ENCODE data around the gene PPP4R2. TPM values are rescaled to one million over a fixed set of nuclear protein-coding genes. Genes with fewer than 3 reads are reported as not detected.

PPP4R2 gene
- total RNA-seq, 4 donors from 2014 or later, result 38.9 to 62.1 (median 40.8) TPM

- no peak for TF ChIP-seq CTCF (IDR thresholded peaks at IDR 0.05; ENCODE audit: low read depth)
Observed at GRCh38 chr3:72995337-72995736, 1.3 kb upstream of the PPP4R2 start.

GRCh38 chr3:72996121-72996472, 514 bp upstream of the PPP4R2 start:
- no peak for TF ChIP-seq CTCF (IDR thresholded peaks at IDR 0.05; ENCODE audit: low read depth)

GRCh38 chr3:72997421-72997961, 880 bp downstream of the PPP4R2 start:
- TF ChIP-seq CTCF (IDR thresholded peaks at IDR 0.05; ENCODE audit: low read depth), result no peak

GRCh38 chr3:72998466-72998865, 1.9 kb downstream of the PPP4R2 start:
- no peak for TF ChIP-seq CTCF (IDR thresholded peaks at IDR 0.05; ENCODE audit: low read depth)

- no peak for TF ChIP-seq CTCF (IDR thresholded peaks at IDR 0.05; ENCODE audit: low read depth)
Observed at GRCh38 chr3:72999951-73000350, 3.3 kb downstream of the PPP4R2 start.

GRCh38 chr3:73004316-73004715, 7.7 kb downstream of the PPP4R2 start:
- no peak for TF ChIP-seq CTCF (IDR thresholded peaks at IDR 0.05; ENCODE audit: low read depth)

GRCh38 chr3:73007992-73008712, 11.5 kb downstream of the PPP4R2 start:
- no peak for TF ChIP-seq CTCF (IDR thresholded peaks at IDR 0.05; ENCODE audit: low read depth)
